ENCODE results near the gene RALGAPA1. TPM values are rescaled to one million over a fixed set of nuclear protein-coding genes. Genes with fewer than 3 reads are reported as not detected.
"Not testable (repeated sequence)": the region's sequence is repeated elsewhere in the genome, so short reads cannot be mapped to it uniquely, and the experiment has no call there.

Gene RALGAPA1
- total RNA-seq, 1 donor from 2014 or later = 31.1 TPM

DNA sequence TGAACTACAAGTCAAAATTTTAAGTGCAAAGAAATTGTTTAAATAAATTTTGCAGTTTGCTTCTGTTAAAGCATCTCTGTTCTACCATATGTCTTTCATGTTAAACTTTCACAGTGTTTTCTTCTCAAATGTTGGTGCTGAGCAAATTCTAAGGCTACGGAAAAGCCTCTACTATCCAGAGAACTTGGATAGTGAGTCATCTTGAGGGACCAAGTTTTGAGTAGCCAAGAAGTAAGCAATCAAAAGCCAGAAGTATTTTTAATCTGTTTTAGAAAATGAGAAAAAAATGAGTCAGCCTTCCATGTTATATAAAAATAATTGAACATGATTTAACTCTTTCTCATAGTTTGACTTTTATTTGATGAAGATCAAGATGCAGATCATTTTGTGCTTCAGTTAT is 20.4 kb upstream of the RALGAPA1 start:
- no peak for TF ChIP-seq CTCF (IDR thresholded peaks at IDR 0.05; ENCODE audit: insufficient read depth, low read length, poor library complexity, severe bottlenecking)
- DNase-seq (ENCODE audit: low read depth) = no peak
- Histone ChIP-seq H3K36me3 (ENCODE audit: control insufficient read depth, insufficient read depth, low read length) (no peaks in the 10 kb centered on the region), H3K27me3 (ENCODE audit: control insufficient read depth, insufficient read depth, low read length) (no peaks in the 10 kb centered on the region), H3K4me3 (ENCODE audit: low read depth, low read length) (no peak overlapping the region)

GRCh38 chr14:35827678-35828472 is 18.8 kb upstream of the RALGAPA1 start:
- H3K4me3 ChIP-seq (ENCODE audit: low read depth, low read length) = no peak overlapping the region
- H3K36me3 ChIP-seq (ENCODE audit: control insufficient read depth, insufficient read depth, low read length) = no peaks in the 10 kb centered on the region
- DNase-seq (ENCODE audit: low read depth) = no peak
- TF ChIP-seq CTCF (IDR thresholded peaks at IDR 0.05; ENCODE audit: insufficient read depth, low read length, poor library complexity, severe bottlenecking) = no peak
- H3K27me3 ChIP-seq (ENCODE audit: control insufficient read depth, insufficient read depth, low read length) = no peaks in the 10 kb centered on the region

DNA sequence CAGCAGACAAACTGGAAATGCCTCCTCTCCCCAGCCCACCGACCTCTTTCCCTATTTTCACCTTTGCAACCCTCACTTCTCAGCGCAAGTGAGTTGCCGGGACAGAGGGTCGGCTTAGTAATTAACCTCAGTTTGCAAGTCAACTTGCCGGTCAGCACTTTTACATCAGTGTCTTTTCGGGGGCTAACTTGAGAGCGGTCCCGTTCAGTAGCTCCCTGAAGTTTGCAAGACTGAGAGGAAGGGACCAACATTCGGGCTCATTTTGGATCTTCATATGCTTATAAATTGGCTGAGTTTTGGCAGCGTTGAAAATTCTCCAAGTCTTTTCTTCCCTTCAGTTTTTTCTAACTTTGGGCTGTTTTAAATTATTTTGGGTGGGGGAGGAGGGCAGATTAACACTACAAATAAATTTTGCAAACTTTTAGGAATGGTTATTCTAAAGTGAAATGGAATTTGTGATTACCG is 17.9 kb upstream of the RALGAPA1 start:
- no peak for TF ChIP-seq CTCF (IDR thresholded peaks at IDR 0.05; ENCODE audit: insufficient read depth, low read length, poor library complexity, severe bottlenecking)
- Histone ChIP-seq H3K36me3 (ENCODE audit: control insufficient read depth, insufficient read depth, low read length) (no peaks in the 10 kb centered on the region), H3K4me3 (ENCODE audit: low read depth, low read length) (peak overlapping the region; percentile 81), H3K27me3 (ENCODE audit: control insufficient read depth, insufficient read depth, low read length) (no peaks in the 10 kb centered on the region)
- no peak for DNase-seq (ENCODE audit: low read depth)

GRCh38 chr14:35826218-35826951 is 17.3 kb upstream of the RALGAPA1 start, which contains the start of gene BRMS1L:
Gene BRMS1L, plus strand, starts transcription at chr14:35826338. Its CDS starts 179 bp downstream, at chr14:35826517.
- Histone ChIP-seq H3K27me3 (ENCODE audit: control insufficient read depth, insufficient read depth, low read length) (no peaks in the 10 kb centered on the region), H3K36me3 (ENCODE audit: control insufficient read depth, insufficient read depth, low read length) (no peaks in the 10 kb centered on the region), H3K4me3 (ENCODE audit: low read depth, low read length) (peak within 1 kb of the TSS; percentile 81)
- DNase-seq (ENCODE audit: low read depth) = peak; percentile 98
- no peak for TF ChIP-seq CTCF (IDR thresholded peaks at IDR 0.05; ENCODE audit: insufficient read depth, low read length, poor library complexity, severe bottlenecking)

GRCh38 chr14:35825968-35826217 is 16.8 kb upstream of the RALGAPA1 start:
- no peak for TF ChIP-seq CTCF (IDR thresholded peaks at IDR 0.05; ENCODE audit: insufficient read depth, low read length, poor library complexity, severe bottlenecking)
- no peaks in the 10 kb centered on the region for H3K36me3 ChIP-seq (ENCODE audit: control insufficient read depth, insufficient read depth, low read length)
- H3K27me3 ChIP-seq (ENCODE audit: control insufficient read depth, insufficient read depth, low read length) = no peaks in the 10 kb centered on the region
- no peak for DNase-seq (ENCODE audit: low read depth)
- peak overlapping the region; percentile 52 for H3K4me3 ChIP-seq (ENCODE audit: low read depth, low read length)

GRCh38 chr14:35824446-35825165 is 15.5 kb upstream of the RALGAPA1 start:
- H3K27me3 ChIP-seq (ENCODE audit: control insufficient read depth, insufficient read depth, low read length); DNase-seq (ENCODE audit: low read depth); H3K36me3 ChIP-seq (ENCODE audit: control insufficient read depth, insufficient read depth, low read length); H3K4me3 ChIP-seq (ENCODE audit: low read depth, low read length): not testable (repeated sequence)
